ENCODE measurements around the gene NEUROD2.

DNA sequence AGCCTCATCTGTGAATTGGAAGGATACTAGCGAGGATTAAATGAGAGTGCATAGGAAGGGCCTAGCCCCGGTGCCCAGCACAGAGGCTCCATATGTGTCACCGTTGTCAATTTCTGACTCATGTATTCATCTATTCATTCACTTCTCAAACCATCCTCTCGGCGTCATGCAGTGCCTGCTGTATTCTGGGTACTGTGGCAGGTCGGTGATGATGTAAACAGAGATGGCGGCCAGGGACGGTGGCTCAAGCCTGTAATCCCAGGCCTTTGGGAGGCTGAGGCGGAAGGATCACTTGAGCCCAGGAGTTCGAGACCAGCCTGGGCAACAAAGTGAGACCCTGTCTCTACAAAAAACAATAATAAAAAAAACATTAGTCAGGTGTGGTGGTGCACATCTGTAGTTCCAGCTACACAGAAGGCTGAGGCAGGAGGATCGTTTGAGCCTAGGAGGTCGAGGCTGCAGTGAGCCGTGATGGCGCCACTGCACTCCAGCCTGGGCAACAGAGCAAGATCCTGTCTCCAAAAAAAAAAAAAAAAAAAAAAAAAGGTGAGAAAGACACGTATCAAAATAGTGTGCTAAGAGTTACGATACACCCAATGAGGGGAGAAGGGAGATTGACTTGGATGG lies 14.8 kb upstream of the NEUROD2 start:
- TF ChIP-seq, protein P1, sequence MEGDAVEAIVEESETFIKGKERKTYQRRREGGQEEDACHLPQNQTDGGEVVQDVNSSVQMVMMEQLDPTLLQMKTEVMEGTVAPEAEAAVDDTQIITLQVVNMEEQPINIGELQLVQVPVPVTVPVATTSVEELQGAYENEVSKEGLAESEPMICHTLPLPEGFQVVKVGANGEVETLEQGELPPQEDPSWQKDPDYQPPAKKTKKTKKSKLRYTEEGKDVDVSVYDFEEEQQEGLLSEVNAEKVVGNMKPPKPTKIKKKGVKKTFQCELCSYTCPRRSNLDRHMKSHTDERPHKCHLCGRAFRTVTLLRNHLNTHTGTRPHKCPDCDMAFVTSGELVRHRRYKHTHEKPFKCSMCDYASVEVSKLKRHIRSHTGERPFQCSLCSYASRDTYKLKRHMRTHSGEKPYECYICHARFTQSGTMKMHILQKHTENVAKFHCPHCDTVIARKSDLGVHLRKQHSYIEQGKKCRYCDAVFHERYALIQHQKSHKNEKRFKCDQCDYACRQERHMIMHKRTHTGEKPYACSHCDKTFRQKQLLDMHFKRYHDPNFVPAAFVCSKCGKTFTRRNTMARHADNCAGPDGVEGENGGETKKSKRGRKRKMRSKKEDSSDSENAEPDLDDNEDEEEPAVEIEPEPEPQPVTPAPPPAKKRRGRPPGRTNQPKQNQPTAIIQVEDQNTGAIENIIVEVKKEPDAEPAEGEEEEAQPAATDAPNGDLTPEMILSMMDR (IDR thresholded peaks at IDR 0.05; ENCODE audit: insufficient read depth, low read depth, low read length), result no peak
- no peak for TF ChIP-seq EZH2 (IDR thresholded peaks at IDR 0.05; ENCODE audit: insufficient read depth, low read length)

All from astrocyte (in vitro differentiated cells and primary cell).